GM12873 (cell line): ENCODE data around the gene OSCAR.

Source experiments
- CTCF ChIP-seq: IDR thresholded peaks from 2 replicates; pipeline ENCODE4 v1.5.1; 2012; ENCODE audit warnings: low read depth, mild to moderate bottlenecking, moderate library complexity, low read length, control low read depth; ENCODE audit not compliant: insufficient read depth; ENCODE audit errors: missing control alignments

Gene OSCAR

GRCh38 chr19:54121259-54121658 is 20.7 kb upstream of the OSCAR start:
- no peak for TF ChIP-seq CTCF

GRCh38 chr19:54115109-54116063 is 14.8 kb upstream of the OSCAR start, which contains the start of the genes PRPF31 and TFPT:
Gene PRPF31 (plus strand): TSS chr19:54115754. CDS start chr19:54118279, 2,525 bp downstream.
Gene TFPT (minus strand): TSS chr19:54115657. CDS start chr19:54115269, 388 bp downstream.
- TF ChIP-seq CTCF: no peak

- TF ChIP-seq CTCF: no peak
Measured at GRCh38 chr19:54114340-54115108, 13.9 kb upstream of the OSCAR start.

GRCh38 chr19:54109651-54110050 is 9.0 kb upstream of the OSCAR start:
- no peak for TF ChIP-seq CTCF

GRCh38 chr19:54108496-54108895 is 7.9 kb upstream of the OSCAR start:
- no peak for TF ChIP-seq CTCF

GRCh38 chr19:54107876-54108490 is 7.4 kb upstream of the OSCAR start:
- TF ChIP-seq CTCF: no peak
